Stimulated activated CD4-positive, alpha-beta T cell treated with anti-CD3 and anti-CD28 coated beads, Interleukin-4, amount 100 ng/mL, for 48 hours (primary cell): ENCODE measurements around the gene PIGT.

Experiments
- DNase-seq, 2 donors: peaks; one replicate each; pipeline ENCODE4 v3.0.0-alpha.2; 2020; ENCODE audit warnings: low read depth in 2 of 2

Gene PIGT

GRCh38 chr20:45400346-45401031 is 15.5 kb upstream of the PIGT start:
- no peak for DNase-seq

DNA sequence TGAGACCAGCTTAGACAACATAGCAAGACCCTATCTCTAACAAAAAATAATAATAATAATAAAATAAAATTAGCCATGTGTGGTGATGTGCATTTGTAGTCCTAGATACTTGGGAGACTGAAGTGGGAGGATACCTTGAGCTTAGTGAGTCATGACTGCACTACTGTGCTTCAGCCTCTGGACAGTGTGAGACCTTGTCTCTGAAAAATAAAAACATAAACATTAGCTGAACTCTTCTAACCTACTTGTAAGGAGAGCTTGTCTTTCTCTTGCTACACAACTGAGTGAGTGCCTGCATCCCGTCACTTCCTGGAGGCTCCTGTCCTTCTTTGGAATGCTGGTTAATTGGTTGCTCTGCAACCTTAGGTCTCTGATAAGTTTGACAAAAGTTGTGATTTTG is 13.0 kb upstream of the PIGT start:
- no peak for DNase-seq

DNA sequence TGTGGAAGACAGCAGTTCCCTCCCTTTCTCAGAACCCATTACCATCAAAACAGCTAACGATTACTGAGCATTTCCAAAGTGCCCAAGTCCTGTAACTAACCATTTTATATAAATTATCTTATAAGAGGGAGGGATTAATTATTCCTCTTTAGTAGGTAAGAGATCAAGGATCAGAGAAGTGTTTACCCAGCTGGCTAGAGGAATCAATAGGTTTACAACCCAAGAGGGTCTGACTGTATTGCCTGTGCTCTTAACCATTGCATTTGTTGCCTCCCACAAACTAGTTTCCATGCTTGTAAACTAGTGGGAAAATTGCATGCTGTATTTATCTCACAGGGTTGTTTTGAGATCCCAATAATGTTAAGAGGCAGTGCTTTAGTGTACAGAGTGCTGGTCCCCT is 11.5 kb upstream of the PIGT start:
- no peak for DNase-seq

DNA sequence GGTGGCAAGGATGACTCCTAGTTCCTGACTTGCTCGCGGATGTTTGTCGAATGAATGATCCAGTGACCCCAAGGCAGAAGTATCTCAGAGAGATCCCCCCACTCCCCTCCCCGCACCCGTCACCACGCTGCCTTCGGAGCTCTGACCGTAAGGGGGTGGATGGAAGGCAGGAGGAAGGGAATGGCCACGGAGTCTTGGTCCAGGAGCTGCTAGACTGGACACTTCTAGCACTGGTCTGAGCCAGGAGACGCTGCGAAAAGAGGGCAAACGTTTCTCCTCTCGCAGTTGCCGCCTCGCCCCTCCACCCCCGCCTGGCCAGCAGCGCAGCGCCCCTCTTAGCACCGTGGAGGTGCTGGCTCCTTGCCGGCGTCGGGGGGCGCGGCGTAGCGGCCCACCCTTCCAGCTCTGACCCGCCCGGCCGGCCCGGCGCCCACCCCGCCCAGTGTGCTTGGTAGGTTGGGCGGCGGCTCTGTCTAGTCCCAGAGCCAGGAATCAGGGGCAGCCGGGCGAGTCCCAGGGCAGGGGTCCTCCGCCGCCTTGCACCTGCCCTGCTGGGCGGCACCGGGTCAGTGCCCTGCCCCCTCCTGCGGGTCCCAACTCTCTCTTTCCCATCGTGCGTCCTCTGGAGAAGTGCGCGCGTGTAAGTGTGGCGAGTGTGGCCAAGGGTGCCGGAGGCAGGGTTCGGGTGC is 10.2 kb upstream of the PIGT start:
- no peak for DNase-seq

DNA sequence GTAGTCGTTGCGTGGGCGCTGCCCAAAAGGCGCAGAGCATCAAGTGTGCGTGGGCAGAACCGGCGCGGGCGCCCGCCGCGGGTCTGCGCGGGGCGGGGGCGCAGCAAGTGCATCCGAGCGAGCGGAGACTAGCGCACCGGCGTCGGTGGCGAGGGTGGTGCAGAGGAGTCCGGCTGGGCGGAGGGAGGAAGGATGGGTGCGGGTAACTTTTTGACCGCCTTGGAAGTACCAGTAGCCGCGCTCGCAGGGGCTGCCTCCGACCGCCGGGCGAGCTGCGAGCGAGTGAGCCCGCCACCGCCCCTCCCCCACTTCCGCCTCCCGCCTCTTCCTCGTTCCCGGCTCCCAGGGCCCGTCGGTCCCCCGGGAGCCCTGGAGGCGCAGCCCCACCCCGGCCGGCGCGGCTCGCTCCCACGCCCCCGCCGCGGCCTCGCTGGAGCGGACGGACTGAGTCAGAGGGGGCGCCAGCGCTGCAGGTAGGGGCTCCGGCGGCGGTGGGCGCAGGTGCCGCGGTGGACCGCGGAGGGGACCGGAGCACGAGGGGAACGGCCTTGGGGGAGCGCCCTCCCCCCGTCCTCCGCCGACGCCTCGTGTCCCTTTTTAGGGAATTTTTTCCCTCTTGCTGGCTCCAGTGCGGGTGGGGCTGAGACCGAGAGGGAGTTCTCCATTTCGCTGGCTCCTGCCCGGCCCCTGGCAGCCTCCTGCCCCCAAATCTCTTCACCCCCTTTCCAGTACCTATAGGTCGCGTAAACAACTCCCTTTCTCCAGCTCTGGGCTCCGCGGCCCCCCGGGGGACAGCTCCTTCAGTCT is 9.5 kb upstream of the PIGT start:
- DNase-seq = peak in 1 of 2 donors; percentile 28

DNA sequence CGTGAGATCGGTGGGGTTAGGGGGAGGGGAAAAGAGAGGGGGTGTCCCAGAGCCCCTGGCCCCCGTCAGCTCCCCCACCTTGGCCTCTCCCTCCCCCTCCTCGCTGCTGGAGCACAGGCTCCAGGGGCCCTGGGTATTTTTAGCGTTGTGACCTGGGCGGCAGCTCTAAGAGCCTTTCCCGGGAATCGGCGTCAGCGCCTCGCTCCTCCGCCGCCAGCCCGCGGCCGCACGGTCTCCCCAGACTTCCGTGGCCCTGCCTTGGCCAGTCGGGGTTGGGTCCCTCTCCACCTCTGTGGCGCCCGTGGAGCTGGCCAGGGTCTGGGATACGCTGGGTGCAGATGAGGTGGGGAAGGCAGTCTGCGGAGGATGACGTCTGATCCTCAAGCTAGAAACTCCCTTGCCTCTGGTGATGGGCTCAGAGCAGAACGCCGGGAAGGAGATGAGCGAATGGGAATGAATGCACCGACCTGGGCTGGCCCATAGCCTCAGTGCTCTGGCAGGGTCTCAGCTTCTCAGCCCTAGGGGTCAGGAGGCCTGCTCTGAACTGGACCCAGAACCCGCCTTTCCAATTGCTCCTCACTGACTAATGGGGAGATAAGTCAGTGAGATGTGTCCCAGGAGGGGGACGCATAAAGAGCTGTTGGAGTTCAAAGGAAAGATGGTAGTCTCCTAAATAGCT is 8.7 kb upstream of the PIGT start:
- DNase-seq = no peak

GRCh38 chr20:45407783-45408645 is 7.9 kb upstream of the PIGT start, which contains the start of gene DBNDD2:
DBNDD2 (plus strand) TSS chr20:45408289; CDS start chr20:45408468, 179 bp downstream.
- no peak for DNase-seq

DNA sequence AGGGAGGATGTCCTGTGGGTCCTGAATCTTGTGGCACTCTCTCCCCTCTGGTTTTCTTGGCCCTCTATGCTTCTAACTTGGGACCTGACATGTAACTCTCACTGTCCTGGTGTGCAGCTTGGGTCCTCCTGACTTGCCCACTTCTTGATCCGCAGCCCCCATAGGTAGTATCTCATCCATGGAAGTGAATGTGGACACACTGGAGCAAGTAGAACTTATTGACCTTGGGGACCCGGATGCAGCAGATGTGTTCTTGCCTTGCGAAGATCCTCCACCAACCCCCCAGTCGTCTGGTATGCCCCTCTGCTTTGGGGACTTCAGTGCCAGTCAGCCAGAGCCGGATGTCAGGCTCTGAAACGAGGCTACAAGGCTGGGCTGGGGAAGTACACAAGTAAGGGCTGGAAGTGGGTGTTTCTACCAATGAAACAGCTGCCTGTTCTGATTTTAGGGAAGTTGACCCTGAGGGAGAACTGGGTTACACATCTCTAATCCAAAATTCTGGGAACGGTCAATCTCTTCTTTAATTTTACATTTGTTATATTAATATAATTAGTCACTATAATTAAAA is 7.2 kb upstream of the PIGT start:
- DNase-seq = no peak

DNA sequence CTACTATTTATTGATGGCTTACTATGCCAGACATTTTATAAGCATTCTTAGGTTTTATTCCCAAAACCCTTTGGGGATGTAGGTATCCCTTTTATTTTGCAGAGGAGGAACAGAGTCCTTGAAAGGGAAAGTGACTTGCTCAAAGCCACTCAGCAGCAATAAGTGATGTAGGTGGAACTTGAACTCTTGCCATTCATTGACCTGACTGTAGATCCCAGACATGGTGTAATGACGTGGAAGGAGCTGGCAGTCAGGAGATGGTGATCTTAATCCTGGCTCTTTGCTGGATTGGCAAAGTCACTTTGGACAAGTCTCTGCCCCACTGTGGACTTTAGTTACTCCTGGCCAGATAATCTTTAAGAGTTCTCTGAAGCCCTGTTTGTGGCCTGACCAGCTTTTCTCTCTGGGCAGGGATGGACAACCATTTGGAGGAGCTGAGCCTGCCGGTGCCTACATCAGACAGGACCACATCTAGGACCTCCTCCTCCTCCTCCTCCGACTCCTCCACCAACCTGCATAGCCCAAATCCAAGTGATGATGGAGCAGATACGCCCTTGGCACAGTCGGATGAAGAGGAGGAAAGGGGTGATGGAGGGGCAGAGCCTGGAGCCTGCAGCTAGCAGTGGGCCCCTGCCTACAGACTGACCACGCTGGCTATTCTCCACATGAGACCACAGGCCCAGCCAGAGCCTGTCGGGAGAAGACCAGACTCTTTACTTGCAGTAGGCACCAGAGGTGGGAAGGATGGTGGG is 6.2 kb upstream of the PIGT start:
- DNase-seq = no peak

- DNase-seq = no peak
These were observed 5.1 kb upstream of the PIGT start for GRCh38 chr20:45410887-45411286.

DNA sequence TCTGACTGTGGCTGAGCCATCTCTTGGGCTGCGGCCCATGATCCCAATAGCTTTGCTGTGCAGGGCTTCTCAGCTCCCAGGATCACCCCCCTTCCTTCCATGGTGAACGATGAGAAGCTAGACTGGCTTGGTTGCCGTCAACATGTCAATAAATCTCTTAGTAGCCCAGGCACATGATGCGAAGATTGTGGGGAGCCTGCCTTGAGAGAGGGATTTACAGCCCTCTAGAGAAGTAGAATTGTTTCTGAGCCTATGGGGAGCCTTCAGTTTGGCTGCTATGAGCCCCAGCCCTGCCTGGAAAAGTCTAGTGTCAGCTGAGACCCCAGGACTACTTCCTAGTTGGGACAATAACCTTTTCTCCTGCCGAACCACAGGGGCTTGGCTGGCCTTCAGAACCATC is 3.3 kb upstream of the PIGT start:
- DNase-seq = no peak

DNA sequence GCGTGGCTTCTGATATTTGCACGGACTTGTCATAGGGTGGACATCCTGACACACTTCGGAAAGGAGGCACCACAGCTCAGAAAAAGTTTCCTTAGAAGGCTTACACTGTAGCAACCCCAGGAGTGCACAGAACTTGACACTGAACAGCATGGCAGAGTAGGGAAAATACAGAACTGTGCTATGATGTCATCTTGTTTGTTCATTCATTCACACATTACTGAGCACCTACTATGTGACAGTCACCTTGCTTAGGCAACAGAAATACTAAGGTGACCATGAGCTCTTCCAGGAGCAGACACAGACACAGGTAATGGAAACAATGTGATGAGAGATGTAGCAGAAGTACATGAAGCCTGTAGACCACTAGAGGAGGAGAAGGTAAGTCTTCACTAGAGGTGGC is 2.5 kb upstream of the PIGT start:
- no peak for DNase-seq

DNA sequence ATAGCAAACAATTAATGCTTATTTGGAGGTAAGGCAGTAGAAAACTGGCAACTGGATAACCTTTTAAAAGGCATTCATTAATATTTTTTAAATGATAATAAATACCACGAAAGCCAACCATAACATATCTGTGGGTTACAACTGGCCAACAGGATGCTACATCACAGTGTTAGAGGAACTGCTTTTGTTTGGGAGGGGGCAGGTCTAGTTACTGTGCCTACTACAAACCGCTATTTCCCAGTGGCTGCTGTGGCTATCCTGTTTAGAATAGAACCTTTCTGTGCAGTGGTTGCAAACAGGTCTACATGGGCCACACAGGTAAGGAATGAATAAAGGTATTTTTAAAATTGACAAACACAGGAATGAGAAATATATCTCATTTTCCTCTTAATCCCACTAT is 976 bp downstream of the PIGT start:
- no peak for DNase-seq

DNA sequence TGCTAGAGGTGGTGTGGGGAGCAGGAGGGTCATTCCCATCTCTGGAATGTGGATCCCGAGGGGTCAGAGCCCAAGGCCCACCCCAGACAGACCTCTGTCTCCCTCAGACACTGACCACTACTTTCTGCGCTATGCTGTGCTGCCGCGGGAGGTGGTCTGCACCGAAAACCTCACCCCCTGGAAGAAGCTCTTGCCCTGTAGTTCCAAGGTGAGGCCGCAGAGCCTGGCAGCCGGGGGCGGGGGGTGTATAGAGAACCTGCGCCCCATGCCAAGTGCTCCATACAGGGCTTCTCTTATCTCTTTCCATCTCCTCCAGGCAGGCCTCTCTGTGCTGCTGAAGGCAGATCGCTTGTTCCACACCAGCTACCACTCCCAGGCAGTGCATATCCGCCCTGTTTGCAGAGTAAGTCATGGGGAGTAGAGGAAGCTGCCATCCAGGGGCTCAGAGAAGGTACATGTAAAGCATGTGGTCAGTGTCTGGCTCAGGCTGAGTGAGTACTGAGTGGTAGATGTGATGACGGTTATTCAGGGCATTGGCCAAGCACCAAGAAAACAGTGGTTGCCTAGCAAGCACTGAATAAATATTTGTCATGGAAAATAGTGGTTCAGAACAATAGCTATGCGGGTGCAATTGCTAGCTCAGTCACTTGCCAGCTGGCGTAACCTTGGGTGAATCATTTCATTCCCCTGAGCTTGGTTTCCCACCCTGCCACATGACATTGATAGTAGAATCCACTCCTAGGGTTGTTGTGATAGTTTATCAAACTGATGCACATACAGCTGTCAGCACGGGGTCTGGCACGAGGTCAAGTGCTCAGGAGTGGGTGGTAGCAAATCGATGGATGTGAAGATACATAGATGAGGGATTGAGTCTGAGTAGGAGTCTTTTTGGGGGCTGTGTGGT is 3.5 kb downstream of the PIGT start:
- DNase-seq = no peak

DNA sequence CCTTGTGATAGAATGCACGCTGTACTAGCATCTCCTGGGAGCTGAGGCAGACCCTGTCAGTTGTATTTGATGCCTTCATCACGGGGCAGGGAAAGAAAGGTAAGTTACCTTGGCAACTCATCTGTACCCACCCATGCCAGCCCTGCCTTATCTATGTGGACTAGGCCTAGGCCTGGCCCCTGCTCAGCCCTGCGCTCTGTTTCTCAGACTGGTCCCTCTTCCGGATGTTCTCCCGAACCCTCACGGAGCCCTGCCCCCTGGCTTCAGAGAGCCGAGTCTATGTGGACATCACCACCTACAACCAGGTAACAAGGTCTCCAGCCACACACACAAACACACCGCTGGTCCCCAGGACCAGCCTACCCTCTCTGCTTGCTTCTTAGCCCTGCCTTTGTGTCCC is 4.2 kb downstream of the PIGT start:
- DNase-seq = no peak

- no peak for DNase-seq
These were observed 7.8 kb downstream of the PIGT start for GRCh38 chr20:45423700-45424099.

DNA sequence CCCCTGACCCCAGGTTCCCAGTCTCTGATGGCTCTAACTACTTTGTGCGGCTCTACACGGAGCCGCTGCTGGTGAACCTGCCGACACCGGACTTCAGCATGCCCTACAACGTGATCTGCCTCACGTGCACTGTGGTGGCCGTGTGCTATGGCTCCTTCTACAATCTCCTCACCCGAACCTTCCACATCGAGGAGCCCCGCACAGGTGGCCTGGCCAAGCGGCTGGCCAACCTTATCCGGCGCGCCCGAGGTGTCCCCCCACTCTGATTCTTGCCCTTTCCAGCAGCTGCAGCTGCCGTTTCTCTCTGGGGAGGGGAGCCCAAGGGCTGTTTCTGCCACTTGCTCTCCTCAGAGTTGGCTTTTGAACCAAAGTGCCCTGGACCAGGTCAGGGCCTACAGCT is 9.6 kb downstream of the PIGT start:
- no peak for DNase-seq

DNA sequence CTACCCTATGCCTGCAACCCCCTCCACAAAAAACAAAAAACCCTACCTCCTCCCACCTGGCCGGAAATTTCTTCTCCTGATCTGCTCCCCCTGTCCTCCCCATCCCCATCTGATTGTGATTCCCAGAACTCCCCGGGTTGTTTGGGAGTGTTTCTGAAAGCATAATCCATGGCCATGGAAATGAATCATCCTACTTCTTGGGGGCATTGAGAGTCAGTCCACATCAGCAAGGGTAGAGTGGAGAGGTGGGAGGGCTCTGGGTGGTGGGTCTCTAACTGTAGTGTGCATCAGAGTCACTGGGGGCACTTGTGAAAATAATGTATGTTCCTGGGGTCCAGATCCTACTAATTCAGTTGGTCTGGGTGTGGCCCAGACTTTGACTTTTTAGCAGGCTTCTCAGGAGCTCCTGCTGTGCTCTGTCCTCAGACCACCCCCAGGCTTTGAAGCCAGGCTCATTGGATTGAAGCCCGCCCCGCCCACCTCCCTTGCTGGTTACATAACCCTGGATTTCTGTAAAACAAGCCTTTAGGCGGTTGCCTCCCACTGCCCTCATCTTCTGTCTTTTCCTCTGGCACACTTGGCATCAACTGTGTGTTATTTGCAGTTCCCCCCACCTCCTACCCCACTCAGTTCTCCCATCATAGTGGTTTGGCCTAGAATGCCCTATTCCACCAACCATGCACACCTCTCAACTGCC is 10.5 kb downstream of the PIGT start:
- DNase-seq = no peak
